ENCODE data around the gene C19orf73. TPM values are rescaled to one million over a fixed set of nuclear protein-coding genes. Genes with fewer than 3 reads are reported as not detected.
"Not testable (repeated sequence)": the region's sequence is repeated elsewhere in the genome, so short reads cannot be mapped to it uniquely, and the experiment has no call there.

Gene C19orf73
- total RNA-seq, 1 experiment from 2014 or later = 1.4 TPM

DNA sequence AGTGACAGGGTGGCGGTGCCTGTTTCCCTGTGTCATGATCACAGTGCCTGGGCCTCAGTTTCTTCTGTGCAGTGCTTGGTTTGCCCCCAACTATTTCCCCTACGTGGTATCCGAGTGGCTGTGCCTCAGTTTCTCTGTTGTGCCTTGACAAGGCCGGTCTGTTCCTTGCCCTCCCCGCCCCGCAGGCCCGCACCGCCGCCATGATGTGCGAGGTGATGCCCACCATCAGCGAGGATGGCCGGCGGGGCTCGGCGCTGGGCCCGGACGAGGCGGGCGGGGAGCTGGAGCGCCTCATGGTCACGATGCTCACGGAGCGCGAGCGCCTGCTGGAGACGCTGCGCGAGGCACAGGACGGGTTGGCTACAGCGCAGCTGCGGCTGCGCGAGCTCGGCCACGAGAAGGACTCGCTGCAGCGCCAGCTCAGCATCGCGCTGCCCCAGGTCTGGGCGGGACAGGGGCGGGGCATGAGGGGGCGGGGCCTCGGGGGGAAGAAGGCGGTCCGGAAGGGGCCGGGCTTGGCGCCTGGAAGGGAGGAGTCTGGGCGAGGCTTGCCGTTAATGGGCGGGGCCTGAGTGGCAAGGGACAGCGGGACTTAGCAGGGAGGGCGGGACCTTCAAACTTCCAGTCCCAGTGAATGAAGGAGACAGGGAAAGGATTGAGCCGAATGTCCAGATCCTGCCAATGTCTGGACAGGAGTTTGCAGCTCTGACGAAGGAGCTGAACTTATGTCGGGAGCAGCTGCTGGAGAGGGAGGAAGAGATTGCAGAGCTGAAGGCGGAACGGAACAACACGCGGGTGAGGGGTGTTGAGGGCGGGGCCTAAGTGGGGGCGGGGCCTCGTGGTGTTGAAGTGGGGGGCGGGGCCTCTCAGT lies 9.0 kb upstream of the C19orf73 start:
- in situ Hi-C loops (cut with HindIII; ENCODE audit: low pct_unique_long_range_greater_than_20kb, low sequenced_read_pairs) = no loop called here
- ChIA-PET POLR2A (interaction anchor here (0.6 to 0.9 kb wide), 4 partner anchors 8 to 251 kb away, joined by 3 to 8 read pairs (median 4); partner anchors contain the start of gene RUVBL2), CTCF (interaction anchor here (0.6 to 1.0 kb wide), 6 partner anchors 14 to 301 kb away, joined by 3 to 10 read pairs (median 4); partner anchors contain the start of gene LIN7B)
- intact Hi-C loops (cut with micrococcal nuclease; ENCODE audit: unreplicated experiment) = no loop called here
- Histone ChIP-seq H3K9me3 (ENCODE audit: control insufficient read depth, insufficient read depth, low read depth, low read length) (no peaks in the 10 kb centered on the region), H3K27me3 (ENCODE audit: control insufficient read depth, insufficient read depth, low read length) (no peaks in the 10 kb centered on the region), H3K27ac (ENCODE audit: low read length) (peak overlapping the region; percentile 48), H3K36me3 (ENCODE audit: control insufficient read depth, insufficient read depth, low read length) (no peaks in the 10 kb centered on the region), H3K4me1 (ENCODE audit: control insufficient read depth, insufficient read depth, low read length) (0 out of 2 replicates have a peak, but pooled peaks cover 3% of the 10 kb centered on the region), H3K4me3 (ENCODE audit: low read depth in 2 of 2, low read length in 2 of 2) (peak overlapping the region; percentile 39 to 67)
- no TSS peak for BruUV-seq (replicated peaks)
- ATAC-seq (peak; percentile 95), DNase-seq (ENCODE audit: low read depth, low spot score) (no peak)
- TF ChIP-seq POLR2AphosphoS5 (IDR thresholded peaks at IDR 0.05; ENCODE audit: low read depth, low read length) = no peak
- TF ChIP-seq, protein P1, sequence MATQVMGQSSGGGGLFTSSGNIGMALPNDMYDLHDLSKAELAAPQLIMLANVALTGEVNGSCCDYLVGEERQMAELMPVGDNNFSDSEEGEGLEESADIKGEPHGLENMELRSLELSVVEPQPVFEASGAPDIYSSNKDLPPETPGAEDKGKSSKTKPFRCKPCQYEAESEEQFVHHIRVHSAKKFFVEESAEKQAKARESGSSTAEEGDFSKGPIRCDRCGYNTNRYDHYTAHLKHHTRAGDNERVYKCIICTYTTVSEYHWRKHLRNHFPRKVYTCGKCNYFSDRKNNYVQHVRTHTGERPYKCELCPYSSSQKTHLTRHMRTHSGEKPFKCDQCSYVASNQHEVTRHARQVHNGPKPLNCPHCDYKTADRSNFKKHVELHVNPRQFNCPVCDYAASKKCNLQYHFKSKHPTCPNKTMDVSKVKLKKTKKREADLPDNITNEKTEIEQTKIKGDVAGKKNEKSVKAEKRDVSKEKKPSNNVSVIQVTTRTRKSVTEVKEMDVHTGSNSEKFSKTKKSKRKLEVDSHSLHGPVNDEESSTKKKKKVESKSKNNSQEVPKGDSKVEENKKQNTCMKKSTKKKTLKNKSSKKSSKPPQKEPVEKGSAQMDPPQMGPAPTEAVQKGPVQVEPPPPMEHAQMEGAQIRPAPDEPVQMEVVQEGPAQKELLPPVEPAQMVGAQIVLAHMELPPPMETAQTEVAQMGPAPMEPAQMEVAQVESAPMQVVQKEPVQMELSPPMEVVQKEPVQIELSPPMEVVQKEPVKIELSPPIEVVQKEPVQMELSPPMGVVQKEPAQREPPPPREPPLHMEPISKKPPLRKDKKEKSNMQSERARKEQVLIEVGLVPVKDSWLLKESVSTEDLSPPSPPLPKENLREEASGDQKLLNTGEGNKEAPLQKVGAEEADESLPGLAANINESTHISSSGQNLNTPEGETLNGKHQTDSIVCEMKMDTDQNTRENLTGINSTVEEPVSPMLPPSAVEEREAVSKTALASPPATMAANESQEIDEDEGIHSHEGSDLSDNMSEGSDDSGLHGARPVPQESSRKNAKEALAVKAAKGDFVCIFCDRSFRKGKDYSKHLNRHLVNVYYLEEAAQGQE (IDR thresholded peaks at IDR 0.05; ENCODE audit: insufficient read depth in 1 of 2, low read depth in 2 of 2, low read length in 1 of 2) = peak in 1 of 2 experiments; percentile 34; a peak in 1 of 4 replicates
- TF ChIP-seq SIN3A (IDR thresholded peaks at IDR 0.05; ENCODE audit: borderline replicate concordance, insufficient read depth, low read depth, low read length) = 0 out of 2 replicates have a peak, but pooled peaks have one; percentile 24
- TF ChIP-seq TCF7L2 (IDR thresholded peaks at IDR 0.05; ENCODE audit: low read depth, low read length) = no peak
- TF ChIP-seq, protein P2, sequence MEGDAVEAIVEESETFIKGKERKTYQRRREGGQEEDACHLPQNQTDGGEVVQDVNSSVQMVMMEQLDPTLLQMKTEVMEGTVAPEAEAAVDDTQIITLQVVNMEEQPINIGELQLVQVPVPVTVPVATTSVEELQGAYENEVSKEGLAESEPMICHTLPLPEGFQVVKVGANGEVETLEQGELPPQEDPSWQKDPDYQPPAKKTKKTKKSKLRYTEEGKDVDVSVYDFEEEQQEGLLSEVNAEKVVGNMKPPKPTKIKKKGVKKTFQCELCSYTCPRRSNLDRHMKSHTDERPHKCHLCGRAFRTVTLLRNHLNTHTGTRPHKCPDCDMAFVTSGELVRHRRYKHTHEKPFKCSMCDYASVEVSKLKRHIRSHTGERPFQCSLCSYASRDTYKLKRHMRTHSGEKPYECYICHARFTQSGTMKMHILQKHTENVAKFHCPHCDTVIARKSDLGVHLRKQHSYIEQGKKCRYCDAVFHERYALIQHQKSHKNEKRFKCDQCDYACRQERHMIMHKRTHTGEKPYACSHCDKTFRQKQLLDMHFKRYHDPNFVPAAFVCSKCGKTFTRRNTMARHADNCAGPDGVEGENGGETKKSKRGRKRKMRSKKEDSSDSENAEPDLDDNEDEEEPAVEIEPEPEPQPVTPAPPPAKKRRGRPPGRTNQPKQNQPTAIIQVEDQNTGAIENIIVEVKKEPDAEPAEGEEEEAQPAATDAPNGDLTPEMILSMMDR (IDR thresholded peaks at IDR 0.05) = no peak

DNA sequence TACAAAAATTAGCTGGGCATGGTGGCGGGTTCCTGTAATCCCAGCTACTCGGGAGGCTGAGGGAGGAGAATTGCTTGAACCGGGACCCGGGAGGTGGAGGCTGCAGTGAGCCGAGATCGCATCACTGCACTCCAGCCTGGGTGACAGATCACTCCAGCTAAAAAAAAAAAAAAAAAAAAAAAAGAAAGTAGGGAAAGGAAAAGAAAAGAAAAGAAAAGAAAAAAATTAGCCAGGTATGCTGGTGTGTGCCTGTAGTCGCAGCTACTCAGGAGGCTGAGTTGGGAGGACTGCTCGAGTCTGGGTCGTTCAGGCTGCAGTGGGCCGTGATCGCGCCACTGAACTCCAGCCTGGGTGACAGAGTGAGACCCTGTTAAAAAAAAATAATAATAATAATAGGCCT lies 8.3 kb upstream of the C19orf73 start:
- BruUV-seq (replicated peaks); in situ Hi-C loops (cut with HindIII; ENCODE audit: low pct_unique_long_range_greater_than_20kb, low sequenced_read_pairs); ATAC-seq; intact Hi-C loops (cut with micrococcal nuclease; ENCODE audit: unreplicated experiment); H3K9me3 ChIP-seq (ENCODE audit: control insufficient read depth, insufficient read depth, low read depth, low read length); H3K4me1 ChIP-seq (ENCODE audit: control insufficient read depth, insufficient read depth, low read length); DNase-seq (ENCODE audit: low read depth, low spot score); H3K27me3 ChIP-seq (ENCODE audit: control insufficient read depth, insufficient read depth, low read length); H3K36me3 ChIP-seq (ENCODE audit: control insufficient read depth, insufficient read depth, low read length): not testable (repeated sequence)
- POLR2A ChIA-PET = interaction anchor here (0.6 to 0.7 kb wide), 3 partner anchors 133 to 251 kb away, joined by 3 to 8 read pairs (median 5); partner anchors contain the start of gene RUVBL2
- Histone ChIP-seq H3K4me3 (ENCODE audit: low read depth in 2 of 2, low read length in 2 of 2) (peak overlapping the region; percentile 22 to 24), H3K27ac (ENCODE audit: low read length) (peak overlapping the region; percentile 48)
- CTCF ChIA-PET = interaction anchor here (0.6 to 1.0 kb wide), 7 partner anchors 8 to 302 kb away, joined by 3 to 10 read pairs (median 5); no protein-coding TSS in a partner anchor
